GM10266 (cell line): ENCODE measurements around the gene HOMER1.

ENCODE experiments used
- DNase-seq: peaks from one replicate; pipeline ENCODE4 v3.0.0; 2012; ENCODE audit errors: extremely low spot score
- CTCF ChIP-seq: IDR thresholded peaks from 2 replicates; pipeline ENCODE4 v1.5.1; 2012; ENCODE audit warnings: mild to moderate bottlenecking, low read depth; ENCODE audit not compliant: control insufficient read depth, insufficient read depth; ENCODE audit errors: missing control alignments

Gene HOMER1

GRCh38 chr5:79456400-79456799 lies 57.5 kb downstream of the HOMER1 start:
- TF ChIP-seq CTCF: no peak
- DNase-seq: no peak

GRCh38 chr5:79454043-79454442 lies 59.9 kb downstream of the HOMER1 start:
- no peak for DNase-seq
- no peak for TF ChIP-seq CTCF

GRCh38 chr5:79448336-79448735 lies 65.6 kb downstream of the HOMER1 start:
- no peak for TF ChIP-seq CTCF
- no peak for DNase-seq

GRCh38 chr5:79436821-79437220 lies 77.1 kb downstream of the HOMER1 start:
- TF ChIP-seq CTCF: no peak
- DNase-seq: no peak

GRCh38 chr5:79436224-79436623 lies 77.7 kb downstream of the HOMER1 start:
- no peak for DNase-seq
- TF ChIP-seq CTCF: no peak

- TF ChIP-seq CTCF: no peak
Measured at GRCh38 chr5:79430196-79430595, 83.7 kb downstream of the HOMER1 start.

GRCh38 chr5:79423296-79423695 lies 90.6 kb downstream of the HOMER1 start:
- TF ChIP-seq CTCF: no peak
- DNase-seq: no peak

More at GRCh38 chr5:79430196-79430595, 83.7 kb downstream of the HOMER1 start:
- no peak for DNase-seq

GRCh38 chr5:79420248-79420647 lies 93.7 kb downstream of the HOMER1 start:
- no peak for TF ChIP-seq CTCF

More at GRCh38 chr5:79420248-79420647, 93.7 kb downstream of the HOMER1 start:
- no peak for DNase-seq
